SU-DHL-6 (cell line): Measurements from ENCODE around the gene ZNF354C.

Experiments
- H2AFZ ChIP-seq: fragments of 200-600 bp; sonication (generic); 2 replicates; pipeline ENCODE4 v1.6.1; 2014; ENCODE audit warnings: low read depth, mild to moderate bottlenecking, moderate library complexity, mixed read lengths, antibody characterized with exemption, low read length; ENCODE audit not compliant: severe bottlenecking
- H3F3A ChIP-seq: fragments of 200-600 bp; shearing (Covaris generic); 2 replicates; pipeline ENCODE4 v1.6.0; 2016; ENCODE audit warnings: antibody characterized with exemption, mild to moderate bottlenecking; ENCODE audit not compliant: insufficient read depth
- H3K27ac ChIP-seq: fragments of 200-600 bp; sonication (generic); 2 replicates; pipeline ENCODE4 v1.5.1; 2016; ENCODE audit warnings: low read depth, mild to moderate bottlenecking, low read length, moderate library complexity, mixed read lengths
- H3K27me3 ChIP-seq: fragments of 200-600 bp; sonication (generic), shearing (Covaris generic); 2 replicates; pipeline ENCODE4 v1.6.0; 2014; ENCODE audit warnings: mild to moderate bottlenecking, low read length
- H3K36me3 ChIP-seq: fragments of 200-600 bp; sonication (generic); 2 replicates; pipeline ENCODE4 v1.6.1; 2014; ENCODE audit warnings: mild to moderate bottlenecking, low read length, mixed read lengths
- H3K4me2 ChIP-seq: fragments of 300-600, 200-600 bp; shearing (Covaris generic), sonication (generic); 2 replicates; pipeline ENCODE4 v1.6.0; 2014; ENCODE audit warnings: low read length, low read depth, mild to moderate bottlenecking; ENCODE audit not compliant: poor library complexity, severe bottlenecking
- H3K4me3 ChIP-seq: fragments of 200-600 bp; sonication (generic); 2 replicates; pipeline ENCODE4 v1.5.1; 2014; ENCODE audit warnings: antibody characterized with exemption, low read length, mild to moderate bottlenecking, mixed read lengths; ENCODE audit not compliant: insufficient read depth, poor library complexity, severe bottlenecking
- H3K79me2 ChIP-seq: fragments of 200-600 bp; sonication (generic); 2 replicates; pipeline ENCODE4 v1.6.1; 2014; ENCODE audit warnings: mild to moderate bottlenecking, low read length, moderate library complexity; ENCODE audit not compliant: insufficient read depth
- H3K9ac ChIP-seq: fragments of 200-600 bp; sonication (generic); 2 replicates; pipeline ENCODE4 v1.7.0; 2014; ENCODE audit warnings: mild to moderate bottlenecking, low read length
- H3K9me2 ChIP-seq: fragments of 200-600 bp; sonication (generic); replicated peaks from 2 replicates; pipeline ENCODE4 v1.6.1; 2014; ENCODE audit warnings: low read length; ENCODE audit not compliant: insufficient read depth
- H3K9me3 ChIP-seq: fragments of 200-600 bp; sonication (generic); 2 replicates; pipeline ENCODE4 v1.6.1; 2014; ENCODE audit warnings: low read length, mixed read lengths; ENCODE audit not compliant: insufficient read depth
- H4K20me1 ChIP-seq: fragments of 200-600 bp; sonication (generic); 2 replicates; pipeline ENCODE4 v1.6.1; 2014; ENCODE audit warnings: low read depth, mild to moderate bottlenecking, antibody characterized with exemption, low read length, moderate library complexity, mixed read lengths
- CTCF ChIP-seq: fragments of 200-600 bp; sonication (generic); IDR thresholded peaks from one replicate; pipeline ENCODE4 v1.5.1; 2017; ENCODE audit warnings: antibody characterized with exemption, mild to moderate bottlenecking, low read length, moderate library complexity; ENCODE audit not compliant: insufficient read depth, poor library complexity, severe bottlenecking
- EZH2phosphoT487 ChIP-seq: fragments of 200-600 bp; sonication (generic), shearing (Covaris generic); conservative IDR thresholded peaks from 2 replicates; pipeline ENCODE4 v1.6.1; 2018; ENCODE audit warnings: mild to moderate bottlenecking, antibody characterized with exemption, low read length, moderate library complexity, mixed read lengths

Gene ZNF354C

DNA sequence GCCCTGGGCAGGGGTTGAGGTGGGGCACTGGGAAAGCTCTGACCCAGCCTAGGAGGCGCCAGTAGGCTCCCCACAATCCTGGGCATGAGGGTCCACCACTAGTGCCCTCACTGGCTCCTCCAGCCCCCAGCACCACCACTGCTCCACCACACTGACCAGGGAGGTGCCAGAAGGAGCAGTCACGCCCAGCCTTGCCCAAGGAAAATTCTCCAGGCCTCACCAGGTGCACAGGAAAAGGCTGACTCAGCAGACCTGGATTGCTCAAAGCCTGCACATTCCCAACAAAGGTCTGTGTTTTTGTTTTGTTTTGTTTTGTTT lies 62.9 kb downstream of the ZNF354C start:
- Histone ChIP-seq H2AFZ (no peak overlapping the region), H3K9ac (no peak overlapping the region), H3K79me2 (no peaks in the 10 kb centered on the region), H3K27me3 (no peaks in the 10 kb centered on the region), H4K20me1 (no peaks in the 10 kb centered on the region), H3K9me3 (no peaks in the 10 kb centered on the region), H3F3A (no peaks in the 10 kb centered on the region), H3K36me3 (no peaks in the 10 kb centered on the region), H3K27ac (no peak overlapping the region), H3K4me2 (no peak overlapping the region), H3K9me2 (no peaks in the 10 kb centered on the region), H3K4me3 (no peak overlapping the region)
- TF ChIP-seq CTCF: no peak
- TF ChIP-seq EZH2phosphoT487: no peak

- H3K36me3 ChIP-seq: no peaks in the 10 kb centered on the region
- H3F3A ChIP-seq: no peaks in the 10 kb centered on the region
- H2AFZ ChIP-seq: no peak overlapping the region
- H3K4me3 ChIP-seq: no peak overlapping the region
- H4K20me1 ChIP-seq: no peaks in the 10 kb centered on the region
- H3K79me2 ChIP-seq: no peaks in the 10 kb centered on the region
- H3K4me2 ChIP-seq: no peak overlapping the region
- no peaks in the 10 kb centered on the region for H3K27me3 ChIP-seq
- no peak for TF ChIP-seq EZH2phosphoT487
- no peak for TF ChIP-seq CTCF
- no peaks in the 10 kb centered on the region for H3K9me2 ChIP-seq
- H3K9ac ChIP-seq: no peak overlapping the region
- H3K27ac ChIP-seq: no peak overlapping the region
- no peaks in the 10 kb centered on the region for H3K9me3 ChIP-seq
These were observed 63.5 kb downstream of the ZNF354C start for GRCh38 chr5:179123491-179124272.

DNA sequence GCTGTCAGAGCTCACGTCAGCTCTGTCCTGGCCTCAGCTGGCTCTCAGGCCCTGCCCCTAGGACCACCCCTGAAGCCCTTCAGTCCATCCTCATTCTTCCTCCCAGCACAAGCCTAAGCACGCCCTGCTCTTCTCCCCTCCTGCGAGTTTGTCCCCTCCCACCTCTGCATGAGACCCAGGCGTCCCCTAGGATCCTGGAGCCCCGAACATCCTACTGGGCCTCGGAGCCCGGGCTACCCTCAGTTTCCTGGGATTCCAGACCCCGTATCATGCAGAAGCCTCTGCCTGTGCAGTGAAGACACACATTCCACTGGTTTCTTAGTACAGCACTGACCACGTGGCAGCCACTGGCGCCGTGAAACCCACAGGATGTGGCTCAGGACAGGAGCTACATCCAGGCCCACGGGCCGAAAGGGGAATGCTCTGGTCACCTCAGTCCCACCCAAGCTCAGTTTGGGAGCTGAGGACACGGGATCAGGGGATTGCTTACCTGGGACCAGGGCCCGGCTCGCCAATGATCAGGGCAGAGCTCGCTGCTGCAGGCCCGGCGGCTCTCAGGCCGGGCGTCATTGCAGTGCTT lies 64.2 kb downstream of the ZNF354C start:
- Histone ChIP-seq H3K79me2 (no peaks in the 10 kb centered on the region), H2AFZ (no peak overlapping the region), H3F3A (no peaks in the 10 kb centered on the region), H3K9me2 (no peaks in the 10 kb centered on the region), H3K9me3 (no peaks in the 10 kb centered on the region), H3K27me3 (no peaks in the 10 kb centered on the region), H4K20me1 (no peaks in the 10 kb centered on the region), H3K36me3 (no peaks in the 10 kb centered on the region), H3K4me2 (no peak overlapping the region), H3K27ac (no peak overlapping the region), H3K9ac (no peak overlapping the region), H3K4me3 (no peak overlapping the region)
- TF ChIP-seq EZH2phosphoT487: no peak
- TF ChIP-seq CTCF: no peak
